HG03139 (cell line): ENCODE measurements around the gene STIL.
"Not testable (repeated sequence)": the region's sequence is repeated elsewhere in the genome, so short reads cannot be mapped to it uniquely, and the experiment has no call there.

Experiments
- ATAC-seq: cut with Tn5 transposase; IDR thresholded peaks from one replicate; pipeline ENCODE4 v1.9.1; 2021; ENCODE audit not compliant: unreplicated experiment

Gene STIL

DNA sequence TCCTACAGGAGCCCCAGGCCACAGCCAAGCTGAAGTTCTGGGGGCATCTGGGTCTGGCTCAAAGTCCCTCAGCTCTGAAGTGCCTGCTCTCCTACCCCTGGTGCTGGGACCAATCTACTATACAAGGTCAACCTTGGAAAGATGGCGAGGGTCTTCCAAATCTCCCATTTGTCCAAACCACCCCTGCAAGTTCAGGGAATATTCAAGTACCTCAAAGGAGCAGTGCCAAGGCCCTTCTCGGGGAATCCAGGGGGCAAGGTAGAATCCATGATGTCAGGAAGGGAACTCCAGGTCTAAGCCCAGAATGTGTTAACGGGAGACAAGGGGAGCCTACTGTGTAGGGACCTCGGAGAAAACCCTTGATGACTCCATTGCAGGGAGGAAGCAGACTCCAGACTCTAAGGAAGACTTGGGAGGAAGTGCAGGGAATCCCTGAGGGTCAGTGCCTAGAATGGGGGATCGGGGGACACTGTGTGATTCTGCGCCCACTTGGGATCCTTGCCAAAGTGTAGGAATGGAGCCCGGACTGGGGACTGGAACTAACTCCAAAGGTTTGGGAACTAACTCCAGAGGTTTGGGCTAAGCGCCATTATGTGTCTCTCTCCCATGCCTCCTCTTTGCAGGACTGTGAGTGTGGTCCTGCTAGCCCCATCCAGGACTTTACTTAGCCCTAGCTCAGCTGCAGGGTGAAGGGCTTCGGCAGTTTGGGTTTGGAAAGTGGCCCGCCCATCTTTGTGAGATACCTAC lies 90.6 kb downstream of the STIL start:
- no peak for ATAC-seq

DNA sequence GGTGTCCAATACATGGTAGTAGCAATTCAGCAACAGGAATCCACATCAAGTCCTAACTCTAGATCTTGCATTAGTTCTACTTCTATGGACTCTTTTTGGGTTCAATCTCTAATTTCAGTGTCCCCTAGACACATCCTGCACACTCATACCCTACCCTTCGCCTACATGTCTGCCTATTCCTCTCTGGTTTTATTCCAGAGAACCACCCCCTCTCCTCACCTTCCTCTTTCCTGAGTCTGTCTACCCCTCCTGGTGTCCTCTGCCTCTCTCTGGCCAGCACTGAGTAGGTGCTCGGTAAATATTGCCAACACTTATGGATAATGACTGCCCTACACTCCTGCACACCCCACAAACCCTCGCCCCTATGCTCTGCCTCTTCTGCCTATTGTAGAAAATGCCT lies 91.5 kb downstream of the STIL start:
- ATAC-seq: no peak

DNA sequence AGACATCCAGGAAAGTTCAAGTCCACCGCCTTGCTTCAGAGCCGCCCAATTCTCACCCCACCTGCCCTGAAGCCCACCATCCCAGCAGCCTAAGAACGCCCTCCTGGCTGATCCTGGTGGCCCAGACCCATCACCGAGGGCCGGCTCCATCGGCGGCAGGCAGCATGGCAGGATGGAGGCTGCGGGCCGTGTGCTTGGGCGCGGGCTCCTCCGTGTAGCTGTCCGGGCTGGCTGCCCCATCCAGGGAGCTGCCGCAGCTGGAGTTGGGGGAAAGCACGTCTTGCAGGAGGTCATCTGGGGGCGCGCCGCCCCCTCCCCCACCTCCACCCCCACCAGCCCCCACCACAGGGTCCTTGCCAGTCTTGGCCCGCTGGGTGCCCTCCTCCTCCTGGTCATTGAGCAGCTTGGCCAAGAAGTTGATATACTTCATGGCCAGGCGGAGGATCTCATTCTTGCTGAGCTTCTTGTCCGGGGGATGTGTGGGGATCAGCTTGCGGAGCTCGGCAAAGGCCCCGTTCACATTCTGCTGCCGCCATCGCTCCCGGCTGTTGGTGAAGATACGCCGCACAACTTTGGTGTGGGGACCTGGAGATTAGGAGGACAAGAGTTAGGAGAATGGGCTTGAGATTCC lies 94.2 kb downstream of the STIL start:
- ATAC-seq: no peak

DNA sequence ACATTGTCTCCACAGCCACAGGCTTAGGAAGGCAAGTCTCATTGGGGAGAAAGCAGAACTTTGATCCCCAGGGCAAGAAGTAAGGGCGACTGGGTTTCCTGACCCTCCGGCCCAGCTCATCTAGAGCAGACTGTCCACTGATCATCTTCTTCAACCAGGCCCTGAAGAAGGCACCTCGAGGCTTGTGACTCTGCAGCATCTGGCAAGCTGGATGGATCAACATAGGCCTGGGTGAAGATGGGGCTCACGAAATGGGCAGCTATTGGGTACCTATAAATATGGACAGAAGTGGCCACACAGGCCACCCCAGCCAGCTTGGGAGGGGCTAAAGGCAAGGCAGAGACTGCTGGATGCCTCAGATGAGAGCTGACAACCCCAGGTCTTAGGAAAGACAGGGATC lies 94.9 kb downstream of the STIL start:
- no peak for ATAC-seq

DNA sequence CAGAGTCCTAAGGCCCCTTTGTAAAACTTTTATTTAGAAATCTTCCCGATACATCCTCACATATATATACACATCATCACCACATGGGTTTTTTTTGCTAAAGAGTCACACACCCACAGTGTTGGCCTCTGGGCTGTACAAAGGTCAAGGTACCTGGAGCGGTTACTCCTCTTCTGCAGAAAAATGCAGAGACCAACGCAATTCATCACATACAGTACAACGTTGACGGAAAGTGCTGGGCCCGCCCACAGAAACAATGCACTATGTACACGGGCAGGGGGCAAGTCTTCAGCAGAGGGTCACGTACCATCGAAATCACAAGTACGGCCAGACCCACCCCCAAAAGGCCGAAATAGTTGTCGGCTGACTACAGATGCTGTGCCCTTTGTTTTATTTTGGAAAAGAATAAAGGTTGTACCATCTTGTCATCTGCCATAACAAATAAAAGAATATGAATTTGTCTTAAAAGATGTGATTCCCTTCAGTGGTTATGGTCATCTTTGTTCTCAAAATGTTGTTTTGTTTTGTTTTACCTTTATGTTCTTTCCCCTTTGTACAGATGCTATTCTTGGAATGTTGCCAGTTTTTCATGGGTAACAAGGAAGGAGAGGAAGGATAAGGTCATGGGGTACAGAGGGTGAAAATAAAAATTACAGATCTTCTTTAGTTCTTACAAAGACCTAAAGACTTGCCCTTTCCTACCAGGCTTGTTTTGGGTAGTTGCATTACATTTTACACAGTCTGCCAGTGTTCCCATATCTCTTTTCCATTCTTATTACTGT lies 97.5 kb downstream of the STIL start:
- ATAC-seq: no peak

DNA sequence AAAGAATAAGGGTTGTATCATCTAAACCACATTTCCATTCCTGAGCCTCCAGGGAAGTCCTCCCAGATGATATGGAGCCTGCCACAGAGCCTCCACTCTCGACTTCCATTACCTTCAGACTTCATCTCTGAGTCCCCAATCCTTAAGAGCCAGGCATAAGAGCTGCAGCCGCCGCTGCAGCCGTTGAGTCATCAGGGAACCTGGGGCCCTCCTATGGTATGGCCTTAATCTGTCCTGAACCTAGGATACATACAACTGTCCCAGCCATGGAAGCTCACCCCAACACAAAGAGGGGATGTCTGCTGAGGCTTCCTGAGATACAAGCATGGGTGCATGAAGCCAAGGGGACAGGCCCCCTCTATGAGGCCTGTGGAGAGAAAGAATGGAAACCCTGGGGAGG lies 98.2 kb downstream of the STIL start:
- ATAC-seq: no peak

DNA sequence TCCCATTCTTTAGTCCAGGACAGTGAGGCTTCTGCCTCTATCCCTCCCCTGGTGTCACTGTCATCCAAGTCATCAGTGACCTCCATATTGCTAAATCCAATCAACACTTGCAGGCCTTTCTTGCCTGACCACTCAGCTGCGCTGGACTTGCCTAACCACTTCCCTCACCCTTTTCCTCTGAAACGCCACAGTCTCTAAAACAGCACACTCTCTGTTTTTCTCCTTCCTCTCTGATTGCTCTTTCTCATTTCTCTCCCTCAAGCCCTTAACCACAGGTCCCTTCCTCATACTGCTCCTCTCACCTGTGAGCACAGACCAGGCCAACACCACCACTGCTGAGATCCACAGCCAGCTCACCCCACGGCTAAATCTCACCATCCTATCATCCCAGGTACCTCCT lies 99.4 kb downstream of the STIL start:
- no peak for ATAC-seq

DNA sequence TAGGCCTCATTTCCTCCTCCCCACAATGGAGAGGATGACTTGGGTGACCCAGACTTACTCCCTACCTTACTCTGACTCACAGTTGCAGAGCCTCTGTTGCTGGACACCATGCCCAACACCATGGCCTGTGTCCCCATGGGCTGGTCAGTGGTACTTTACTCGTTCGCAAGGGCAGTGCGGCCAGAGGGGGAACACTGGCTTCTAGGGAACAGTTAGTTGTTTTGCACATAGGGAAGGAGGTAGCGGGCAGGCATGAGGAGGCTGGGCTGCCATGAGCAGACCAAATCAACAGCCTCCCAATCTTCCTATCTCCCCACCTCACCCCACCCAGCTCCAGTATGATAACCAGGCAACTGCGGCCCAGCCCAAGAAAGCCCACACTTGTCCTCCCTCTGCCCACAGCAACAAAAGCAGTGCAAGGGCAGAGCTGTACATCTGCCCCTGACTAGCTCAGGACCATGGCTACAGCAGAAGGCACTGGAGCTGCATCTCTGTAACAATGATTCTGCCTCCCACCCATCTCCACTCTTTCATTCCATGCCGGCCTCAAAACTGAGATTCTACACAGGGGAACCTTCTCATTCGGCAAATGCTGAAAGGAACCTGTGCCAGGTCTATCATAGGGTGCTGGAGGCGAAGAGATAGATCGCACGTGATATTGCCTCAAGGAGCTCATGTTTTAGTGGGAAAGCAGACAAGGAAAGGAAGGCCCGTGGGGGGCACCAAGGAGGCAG lies 100.5 kb downstream of the STIL start:
- ATAC-seq: no peak

DNA sequence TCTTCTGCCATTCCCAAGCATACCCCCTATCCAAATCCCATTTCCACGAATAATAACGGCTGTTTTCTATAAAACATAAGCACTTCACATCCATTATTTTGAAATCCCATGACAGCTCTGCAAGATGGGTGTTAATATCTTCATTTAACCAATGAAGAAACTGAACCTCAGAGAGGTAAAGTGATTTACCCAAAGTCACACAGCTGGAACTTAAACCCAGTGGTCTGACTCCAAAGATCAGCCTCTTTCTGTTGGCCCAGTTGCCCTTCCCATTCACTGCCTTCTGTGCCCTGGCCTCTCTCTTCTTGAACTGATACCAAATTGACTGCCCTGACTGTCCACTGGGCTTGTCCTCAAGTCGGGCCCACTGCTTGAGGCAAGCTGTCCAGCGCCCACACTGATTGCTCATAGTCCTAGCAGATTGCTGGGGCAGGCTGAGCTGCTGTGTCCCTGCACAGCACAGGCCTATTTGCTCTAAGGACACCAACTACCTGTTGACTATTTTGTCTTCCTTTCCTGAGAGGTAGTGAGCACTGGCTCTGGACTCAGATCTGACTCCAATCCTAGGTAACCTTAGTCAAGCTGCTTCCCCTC lies 101.2 kb downstream of the STIL start:
- ATAC-seq: no peak

DNA sequence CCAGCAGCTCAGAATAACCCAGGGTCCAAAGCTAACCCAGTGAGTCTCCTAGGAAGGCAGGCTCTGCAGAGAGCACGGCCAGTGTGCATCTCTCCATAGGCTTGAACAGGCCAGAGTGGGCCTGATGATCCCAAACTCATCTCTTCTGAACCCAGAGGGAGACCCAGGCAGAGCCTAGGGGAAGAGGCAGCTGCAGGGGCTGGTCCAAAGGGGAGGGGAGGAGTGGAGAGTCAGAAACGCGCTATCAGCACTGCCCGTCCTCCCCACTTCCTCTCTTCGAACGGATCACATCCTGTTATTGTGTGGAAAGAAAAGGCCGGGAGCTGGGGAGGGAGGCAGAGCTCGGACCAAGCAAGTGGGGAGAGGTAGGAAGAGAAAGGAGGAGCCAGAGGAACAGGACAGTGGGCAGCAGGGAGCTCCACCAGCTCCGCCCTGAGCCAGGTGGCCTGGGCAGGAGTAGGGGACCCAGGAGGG lies 102.1 kb downstream of the STIL start:
- ATAC-seq: no peak

DNA sequence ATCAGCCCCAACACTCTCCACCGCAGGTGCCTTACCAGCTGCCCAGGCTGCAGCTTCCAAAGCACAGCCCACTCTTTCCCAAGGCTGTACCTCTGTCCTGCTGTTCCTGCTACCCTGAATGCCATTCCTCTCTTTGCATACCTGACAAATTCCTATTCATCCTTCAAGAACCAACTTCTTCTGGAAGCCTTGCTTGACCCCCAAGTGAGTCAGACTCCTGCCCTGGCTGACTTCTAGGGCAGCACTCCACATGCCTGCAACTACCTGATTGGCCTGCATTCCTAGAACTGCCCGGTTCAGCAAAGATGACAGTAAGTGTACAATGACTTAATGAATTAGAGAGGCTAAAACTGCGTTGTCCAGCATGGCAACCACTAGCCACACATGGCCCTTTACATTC lies 103.3 kb downstream of the STIL start:
- no peak for ATAC-seq

DNA sequence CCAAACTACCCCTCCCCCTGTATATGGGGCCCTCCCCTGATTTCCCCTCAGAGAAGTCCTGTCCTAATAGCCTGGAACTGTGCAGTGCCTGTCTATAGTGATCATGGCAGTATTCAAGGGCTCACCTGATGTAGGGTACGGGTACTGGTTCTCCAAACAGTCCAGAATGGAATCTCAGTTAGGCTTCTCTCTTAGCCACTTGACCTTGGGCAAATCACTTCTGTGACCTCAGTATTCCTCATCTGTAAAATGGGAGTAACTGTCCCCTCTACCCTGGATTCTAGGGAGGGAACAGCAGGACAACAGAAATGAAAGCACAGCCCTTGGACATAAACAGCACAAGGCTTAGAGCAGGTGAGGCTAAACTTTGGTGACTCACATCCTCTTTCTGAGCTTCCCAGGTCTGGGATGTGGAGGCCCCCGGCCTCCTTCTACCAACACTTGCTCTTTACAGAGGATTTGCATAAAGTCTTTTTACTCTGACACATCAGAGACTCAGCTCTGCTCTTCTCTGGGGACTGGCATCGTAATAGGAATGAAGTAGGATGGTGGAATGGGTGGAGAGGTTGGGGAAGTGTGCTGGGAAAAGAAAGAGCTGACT lies 104.1 kb downstream of the STIL start:
- ATAC-seq: no peak

DNA sequence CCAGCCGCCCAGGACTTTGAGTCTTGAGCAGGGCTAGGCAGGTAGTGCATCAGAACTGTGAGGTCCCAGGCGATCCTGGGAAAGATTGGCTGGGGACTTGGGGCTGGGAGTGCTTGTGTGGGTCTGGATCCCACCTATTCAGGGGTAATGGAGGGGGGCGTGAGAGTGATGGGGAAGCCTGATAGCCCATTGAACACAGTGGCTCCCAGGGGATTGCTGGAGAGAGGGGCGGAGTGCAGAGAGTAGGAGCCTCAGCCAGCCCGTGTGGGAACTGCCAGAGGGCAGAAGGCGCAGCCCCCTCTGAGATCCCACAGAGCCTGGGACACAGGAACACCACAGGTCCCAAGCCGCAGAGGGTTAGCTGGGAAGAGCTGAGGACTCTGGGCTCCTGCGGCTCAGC lies 104.9 kb downstream of the STIL start:
- no peak for ATAC-seq

DNA sequence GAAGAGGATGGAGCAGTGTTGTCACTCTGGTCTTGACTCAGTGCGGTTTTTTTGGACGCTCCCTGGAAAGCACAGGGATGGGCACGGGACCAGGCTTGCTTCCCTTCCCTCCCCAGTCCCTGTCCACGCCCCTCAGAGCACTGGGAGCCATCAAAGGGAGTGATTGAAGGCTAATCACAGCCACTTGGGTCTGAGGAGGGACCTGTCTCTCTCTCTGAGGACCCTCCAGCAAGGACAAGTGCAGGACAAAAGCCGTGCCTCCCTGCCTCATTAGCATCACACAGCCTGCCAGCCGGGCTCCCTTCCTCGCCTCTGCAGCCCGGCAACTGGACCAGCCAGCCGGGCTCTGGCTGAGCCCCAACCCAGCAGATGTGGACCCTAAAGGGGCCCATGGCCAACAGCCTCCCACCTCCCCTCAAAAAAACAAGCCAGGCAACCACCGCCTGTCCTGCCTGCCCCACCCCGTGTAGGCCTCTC lies 105.5 kb downstream of the STIL start:
- ATAC-seq: no peak

DNA sequence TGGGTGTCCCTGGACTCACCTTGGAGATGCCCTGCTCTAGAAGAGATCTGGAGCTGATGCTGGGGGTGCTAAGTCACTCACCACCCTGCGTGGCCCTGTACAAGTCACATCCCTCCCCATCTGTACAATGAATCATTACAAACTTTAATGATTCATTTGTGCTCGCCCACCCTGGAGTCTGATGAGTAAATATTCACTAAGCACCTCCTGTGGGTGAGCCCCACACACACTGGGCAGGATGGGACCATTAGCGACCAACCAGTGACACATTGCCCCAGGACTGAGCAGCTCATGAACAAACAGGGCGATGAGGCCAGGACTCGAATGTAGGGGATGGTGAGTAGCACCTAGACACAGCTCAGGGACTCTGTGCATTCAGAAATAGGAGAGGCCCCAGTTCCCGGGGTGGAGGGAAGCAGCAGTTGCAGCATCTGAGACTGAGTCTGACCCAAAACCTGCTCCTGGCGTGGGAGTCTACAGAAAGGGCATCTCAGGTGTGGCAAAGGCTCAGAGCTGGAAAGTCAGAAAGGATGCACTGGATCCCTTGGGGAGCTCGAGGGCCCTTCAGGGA lies 106.1 kb downstream of the STIL start:
- ATAC-seq: no peak

DNA sequence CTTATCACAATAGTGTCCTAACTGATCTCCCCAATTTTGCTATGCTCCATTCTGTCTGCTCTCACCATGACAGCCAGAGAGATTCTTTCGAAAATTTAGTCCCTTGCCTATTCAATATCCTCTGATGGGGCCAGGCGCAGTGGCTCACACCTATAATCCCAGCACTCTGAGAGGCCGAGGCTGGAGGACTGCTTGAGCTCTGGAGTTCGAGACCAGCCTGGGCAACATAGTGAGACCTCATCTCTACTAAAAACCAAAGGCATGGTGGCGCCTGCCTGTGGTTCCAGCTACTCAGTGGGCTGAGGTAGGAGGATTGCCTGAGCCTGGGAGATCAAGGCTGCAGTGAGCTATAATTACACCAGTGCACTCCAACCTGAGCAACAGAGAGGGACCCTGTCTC lies 108.0 kb downstream of the STIL start:
- ATAC-seq: no peak

DNA sequence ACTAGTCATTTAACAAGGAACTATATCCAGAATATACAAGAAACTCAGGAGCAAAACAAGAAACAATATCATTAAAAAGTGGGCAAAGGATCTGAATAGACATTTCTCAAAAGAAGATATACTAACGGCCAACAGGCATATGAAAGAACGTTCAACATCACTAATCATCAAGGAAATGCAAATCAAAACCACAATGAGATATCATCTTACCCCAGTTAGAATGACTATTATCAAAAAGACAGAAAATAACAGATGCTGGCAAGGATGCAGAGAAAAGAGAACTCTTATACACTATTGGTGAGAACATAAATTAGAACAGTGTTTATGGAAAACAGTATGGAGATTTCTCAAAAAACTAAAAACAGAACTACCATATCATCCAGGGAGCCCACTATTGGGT lies 110.4 kb downstream of the STIL start:
- not testable (repeated sequence) for ATAC-seq

DNA sequence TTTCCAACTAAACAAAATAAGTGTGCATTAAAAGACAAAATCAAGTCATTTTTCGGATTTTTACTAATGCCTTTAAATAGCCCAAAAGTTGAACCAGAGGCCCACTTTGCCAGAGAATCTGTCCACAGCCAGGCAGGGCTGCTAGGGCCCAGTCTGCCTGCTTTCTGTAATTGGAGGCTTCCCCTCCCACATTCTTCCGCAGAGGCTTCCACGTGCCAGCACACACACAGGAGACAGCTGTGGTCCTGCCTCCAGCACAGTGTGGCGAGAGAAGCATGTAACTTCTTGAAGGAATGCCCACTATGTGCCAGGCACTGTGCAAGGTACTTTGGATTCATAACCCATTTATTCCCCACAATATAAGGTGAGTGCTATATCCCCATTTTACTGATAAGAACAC lies 112.8 kb downstream of the STIL start:
- no peak for ATAC-seq
